Neuronal stem cell (in vitro differentiated cells): ENCODE results near the gene CSNK1D.
A peak's percentile ranks its signal among the peaks of the same experiment; 100 is the strongest.

Experiments used
- DNase-seq: peaks from one replicate; pipeline ENCODE4 v3.0.0-alpha.2; 2013; ENCODE audit warnings: low spot score
- H2AFZ ChIP-seq: one replicate; pipeline ENCODE4 v1.6.1; 2013; ENCODE audit warnings: mild to moderate bottlenecking, low read length, inconsistent platforms
- H2AK5ac ChIP-seq: 2 replicates; pipeline ENCODE4 v1.6.1; 2013; ENCODE audit warnings: low read depth, mild to moderate bottlenecking, inconsistent platforms, low read length, moderate library complexity, mixed read lengths
- H2BK120ac ChIP-seq: 2 replicates; pipeline ENCODE4 v1.6.1; 2013; ENCODE audit warnings: low read depth, mild to moderate bottlenecking, inconsistent platforms, low read length, moderate library complexity, mixed read lengths
- H2BK12ac ChIP-seq: one replicate; pipeline ENCODE4 v1.6.1; 2013; ENCODE audit warnings: low read length, inconsistent platforms
- H2BK15ac ChIP-seq: 2 replicates; pipeline ENCODE4 v1.6.1; 2013; ENCODE audit warnings: mild to moderate bottlenecking, low read length, inconsistent platforms, mixed read lengths
- H2BK5ac ChIP-seq: one replicate; pipeline ENCODE4 v1.6.1; 2013; ENCODE audit warnings: inconsistent platforms, mild to moderate bottlenecking, low read length, moderate library complexity
- H3K14ac ChIP-seq: one replicate; pipeline ENCODE4 v1.6.1; 2013; ENCODE audit warnings: low read length, inconsistent platforms
- H3K18ac ChIP-seq: 2 replicates; pipeline ENCODE4 v1.6.1; 2013; ENCODE audit warnings: low read length, inconsistent platforms
- H3K23ac ChIP-seq: 2 replicates; pipeline ENCODE4 v1.6.1; 2013; ENCODE audit warnings: low read depth, mild to moderate bottlenecking, mixed read lengths, low read length, inconsistent platforms; ENCODE audit not compliant: poor library complexity
- H3K27ac ChIP-seq: replicated peaks from 3 replicates; pipeline ENCODE4 v1.5.1; 2013; ENCODE audit warnings: low read length, inconsistent platforms
- H3K27me3 ChIP-seq, 3 experiments: 2 replicates each; pipeline ENCODE4 v1.6.1; 2013; ENCODE audit warnings: low read length in 3 of 3, mild to moderate bottlenecking in 2 of 3, inconsistent platforms in 1 of 3, low read depth in 1 of 3, mixed read lengths in 1 of 3, moderate library complexity in 1 of 3; ENCODE audit not compliant: control insufficient read depth in 3 of 3, insufficient read depth in 3 of 3
- H3K36me3 ChIP-seq, 2 donors: replicated peaks in 1 of 2; 2 replicates each; pipeline ENCODE4 v1.6.1; 2013; ENCODE audit warnings: low read length in 2 of 2; ENCODE audit not compliant: control insufficient read depth in 2 of 2, insufficient read depth in 2 of 2
- H3K4ac ChIP-seq: 2 replicates; pipeline ENCODE4 v1.6.1; 2013; ENCODE audit warnings: inconsistent platforms, mild to moderate bottlenecking, low read length, moderate library complexity
- H3K4me1 ChIP-seq, 2 donors: 1 replicate in 1 of 2; 2 replicates in 1 of 2; pipeline ENCODE4 v1.6.1; 2013; ENCODE audit warnings: low read length in 2 of 2, low read depth in 1 of 2; ENCODE audit not compliant: control insufficient read depth in 2 of 2, insufficient read depth in 1 of 2
- H3K4me2 ChIP-seq: one replicate; pipeline ENCODE4 v1.6.1; 2013; ENCODE audit warnings: mild to moderate bottlenecking, low read length, inconsistent platforms; ENCODE audit not compliant: insufficient read depth, poor library complexity, severe bottlenecking
- H3K4me3 ChIP-seq, 2 donors: 2 replicates each; pipeline ENCODE4 v1.5.1; 2013; ENCODE audit warnings: low read length in 2 of 2, mild to moderate bottlenecking in 2 of 2, inconsistent platforms in 1 of 2, moderate library complexity in 1 of 2
- H3K79me1 ChIP-seq: one replicate; pipeline ENCODE4 v1.6.1; 2013; ENCODE audit warnings: low read depth, mild to moderate bottlenecking, inconsistent platforms, low read length, moderate library complexity
- H3K9ac ChIP-seq: one replicate; pipeline ENCODE4 v1.6.1; 2013; ENCODE audit warnings: mild to moderate bottlenecking, low read depth, low read length, inconsistent platforms; ENCODE audit not compliant: poor library complexity
- H3K9me3 ChIP-seq, 2 donors: replicated peaks in 1 of 2; 2 replicates each; pipeline versions ENCODE3 to v1.6.1; 2013; ENCODE audit warnings: low read length in 2 of 2, mild to moderate bottlenecking in 2 of 2, inconsistent platforms in 1 of 2, low read depth in 1 of 2, mixed read lengths in 1 of 2, moderate library complexity in 1 of 2; ENCODE audit not compliant: control insufficient read depth in 2 of 2, insufficient read depth in 1 of 2
- H4K8ac ChIP-seq: one replicate; pipeline ENCODE4 v1.6.1; 2013; ENCODE audit warnings: low read depth, mild to moderate bottlenecking, inconsistent platforms, low read length, moderate library complexity
- H4K91ac ChIP-seq: one replicate; pipeline ENCODE4 v1.6.1; 2013; ENCODE audit warnings: low read length, low read depth, mild to moderate bottlenecking, inconsistent platforms; ENCODE audit not compliant: poor library complexity
- WGBS, 2 donors: extraction: QIAGEN DNeasy Blood & Tissue Kit; methylation state at CpG; one replicate each; pipeline ENCODE4 v1.1.7; 2013; ENCODE audit warnings: missing lambda C conversion rate in 2 of 2, mixed read lengths in 1 of 2; ENCODE audit not compliant: insufficient read length in 2 of 2, insufficient replicate concordance in 1 of 2; ENCODE audit errors: extremely low coverage in 2 of 2; 5-methylcytosine and 5-hydroxymethylcytosine counted together

Gene CSNK1D

GRCh38 chr17:82242977-82243647, 30.4 kb downstream of the CSNK1D start:
- H3K23ac ChIP-seq, result peak overlapping the region; percentile 80
- H4K91ac ChIP-seq, result no peak overlapping the region
- no CpG with 5 or more reads among the region's 29 CpGs for WGBS, 2 donors
- H2BK120ac ChIP-seq, result no peak overlapping the region
- H3K27ac ChIP-seq, result no peak overlapping the region
- H3K27me3 ChIP-seq, result no peaks in the 10 kb centered on the region
- no peak overlapping the region for H3K4me3 ChIP-seq
- no peak overlapping the region for H3K4me2 ChIP-seq
- no peak overlapping the region for H2BK5ac ChIP-seq
- peaks cover 0 to 2% of the 10 kb centered on the region in 2 donors for H3K9me3 ChIP-seq
- no peak for DNase-seq
- H2BK15ac ChIP-seq, result no peak overlapping the region
- no peak overlapping the region for H3K4ac ChIP-seq
- no peak overlapping the region for H3K18ac ChIP-seq
- no peak overlapping the region for H2AK5ac ChIP-seq
- no peak overlapping the region for H2BK12ac ChIP-seq
- H3K4me1 ChIP-seq, result no peaks in the 10 kb centered on the region
- peak overlapping the region; percentile 72 for H3K9ac ChIP-seq
- no peak overlapping the region for H3K14ac ChIP-seq
- H3K79me1 ChIP-seq, result peaks cover 21% of the 10 kb centered on the region
- H3K36me3 ChIP-seq, result peaks cover 67 to 92% of the 10 kb centered on the region in 2 donors
- no peak overlapping the region for H2AFZ ChIP-seq
- no peak overlapping the region for H4K8ac ChIP-seq

- peaks cover 63 to 87% of the 10 kb centered on the region in 2 donors for H3K36me3 ChIP-seq
- WGBS, 2 donors, result no CpG with 5 or more reads among the region's 24 CpGs
- H4K8ac ChIP-seq, result no peak overlapping the region
- no peak overlapping the region for H2BK5ac ChIP-seq
- peak overlapping the region; percentile 80 for H3K23ac ChIP-seq
- H3K4me3 ChIP-seq, result no peak overlapping the region
- H2AK5ac ChIP-seq, result no peak overlapping the region
- H4K91ac ChIP-seq, result no peak overlapping the region
- no peak for DNase-seq
- H2BK15ac ChIP-seq, result no peak overlapping the region
- no peak overlapping the region for H3K4me2 ChIP-seq
- no peak overlapping the region for H2BK120ac ChIP-seq
- H3K27ac ChIP-seq, result no peak overlapping the region
- H3K4me1 ChIP-seq, result no peaks in the 10 kb centered on the region
- no peak overlapping the region for H2BK12ac ChIP-seq
- H2AFZ ChIP-seq, result no peak overlapping the region
- no peak overlapping the region for H3K9ac ChIP-seq
- H3K9me3 ChIP-seq, result peaks cover 0 to 2% of the 10 kb centered on the region in 2 donors
- no peaks in the 10 kb centered on the region for H3K27me3 ChIP-seq
- no peak overlapping the region for H3K14ac ChIP-seq
- no peak overlapping the region for H3K18ac ChIP-seq
- H3K4ac ChIP-seq, result no peak overlapping the region
- peaks cover 21% of the 10 kb centered on the region for H3K79me1 ChIP-seq
These were observed 30.9 kb downstream of the CSNK1D start for GRCh38 chr17:82242698-82242976.

DNA sequence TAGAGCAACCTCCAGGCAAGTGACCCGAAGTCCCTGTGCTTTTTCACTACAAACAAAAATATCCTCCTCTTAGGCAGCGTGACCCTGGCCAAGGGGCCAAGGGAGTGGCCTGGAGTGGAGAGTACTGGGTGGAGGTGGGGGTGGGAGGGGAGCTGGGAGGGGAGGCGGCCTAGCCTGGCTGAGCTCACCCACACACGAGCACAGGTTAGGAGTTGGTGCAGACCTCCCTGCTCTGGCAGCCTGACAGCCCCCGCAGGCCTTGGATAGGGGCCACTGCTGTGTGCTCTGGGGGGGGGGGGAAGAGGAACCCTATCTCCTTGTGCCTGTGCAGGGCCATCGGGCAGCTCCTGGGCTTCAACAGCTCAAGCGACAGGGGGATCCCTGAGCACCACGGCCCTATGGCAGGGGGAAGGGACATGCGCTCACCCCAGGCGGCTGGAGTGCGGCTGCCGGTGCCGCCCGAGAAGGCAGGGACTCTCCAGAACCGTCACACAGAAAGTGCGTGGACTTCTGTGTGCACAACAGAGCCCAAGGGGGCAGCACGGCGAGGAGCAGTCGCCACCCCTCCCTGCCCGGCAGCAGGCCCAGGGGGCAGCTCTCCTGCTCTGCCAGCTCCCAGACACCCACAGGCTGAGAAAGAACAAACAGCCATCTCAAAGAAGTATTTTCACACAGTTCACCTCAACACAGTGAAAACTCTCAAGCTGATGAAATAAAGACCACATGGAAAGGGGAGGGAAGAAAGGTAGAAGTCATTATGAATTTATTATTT, 31.4 kb downstream of the CSNK1D start:
- Histone ChIP-seq H2BK15ac (no peak overlapping the region), H3K27me3 (no peaks in the 10 kb centered on the region), H3K23ac (peak overlapping the region; percentile 52), H2AFZ (no peak overlapping the region), H3K4me2 (no peak overlapping the region), H4K91ac (no peak overlapping the region), H3K27ac (no peak overlapping the region), H2BK120ac (no peak overlapping the region), H3K9ac (no peak overlapping the region), H2AK5ac (no peak overlapping the region), H3K9me3 (no peaks in the 10 kb centered on the region), H2BK5ac (no peak overlapping the region), H3K4me1 (no peaks in the 10 kb centered on the region), H3K4me3 (no peak overlapping the region), H3K14ac (no peak overlapping the region), H3K18ac (no peak overlapping the region), H3K79me1 (peaks cover 18% of the 10 kb centered on the region), H4K8ac (no peak overlapping the region), H3K36me3 (peaks cover 57 to 82% of the 10 kb centered on the region in 2 donors), H3K4ac (no peak overlapping the region), H2BK12ac (no peak overlapping the region)
- no CpG with 5 or more reads among the region's 20 CpGs for WGBS, 2 donors
- DNase-seq, result no peak

- Histone ChIP-seq H3K14ac (no peak overlapping the region), H4K91ac (no peak overlapping the region), H2AK5ac (no peak overlapping the region), H3K4me2 (no peak overlapping the region), H3K4me1 (peaks cover 0 to 3% of the 10 kb centered on the region in 2 donors), H2BK15ac (no peak overlapping the region), H2AFZ (no peak overlapping the region), H3K23ac (peak overlapping the region; percentile 29), H3K9ac (no peak overlapping the region), H3K79me1 (peaks cover 17% of the 10 kb centered on the region), H3K18ac (no peak overlapping the region), H3K4ac (no peak overlapping the region), H2BK5ac (no peak overlapping the region), H3K36me3 (peaks cover 51 to 81% of the 10 kb centered on the region in 2 donors), H3K4me3 (no peak overlapping the region), H3K27ac (peak overlapping the region; percentile 43), H4K8ac (no peak overlapping the region), H3K27me3 (no peaks in the 10 kb centered on the region), H2BK120ac (no peak overlapping the region), H2BK12ac (no peak overlapping the region), H3K9me3 (no peaks in the 10 kb centered on the region)
- WGBS, 2 donors, result no CpG with 5 or more reads among the region's 27 CpGs
- no peak for DNase-seq
These were observed 32.1 kb downstream of the CSNK1D start for GRCh38 chr17:82241183-82241925.
